Activated CD8-positive, alpha-beta T cell treated with anti-CD3 and anti-CD28 coated beads, Interleukin-2, amount 10 ng/mL, durations not matched to agents 7 days and 5 days (primary cell): ENCODE measurements around the gene SLC2A9. TPM values are rescaled to one million over a fixed set of nuclear protein-coding genes. Genes with fewer than 3 reads are reported as not detected.

Source experiments
- ATAC-seq: fragments of 150-1000 bp; cut with Tn5 transposase; one replicate; pipeline ENCODE4 v1.10.0; 2021; ENCODE audit warnings: moderate library complexity
- CTCF ChIA-PET: fragments of 350-600 bp; sonication (Branson Sonifier 250); formaldehyde crosslinking; loops from one replicate; lab custom pipeline; 2021; ENCODE audit warnings: antibody characterized with exemption; lab: Charles Lee
- POLR2A ChIA-PET: fragments of 350-600 bp; sonication (Branson Sonifier 250); formaldehyde crosslinking; loops from one replicate; lab custom pipeline; 2021; ENCODE audit warnings: antibody characterized with exemption; lab: Charles Lee
- DNase-seq: peaks from one replicate; pipeline ENCODE4 v3.0.0-alpha.2; 2020
- H3K27ac Mint-ChIP-seq: one replicate; pipeline ENCODE4 v1.8.0; 2021; ENCODE audit warnings: mild to moderate bottlenecking, mixed read lengths
- H3K27me3 Mint-ChIP-seq: one replicate; pipeline ENCODE4 v1.8.0; 2021; ENCODE audit warnings: low read depth, mixed read lengths
- H3K36me3 Mint-ChIP-seq: one replicate; pipeline ENCODE4 v1.8.0; 2021; ENCODE audit warnings: low read depth, mixed read lengths
- H3K4me1 Mint-ChIP-seq: one replicate; pipeline ENCODE4 v1.8.0; 2021; ENCODE audit warnings: low read depth, mixed read lengths
- H3K4me3 Mint-ChIP-seq: one replicate; pipeline ENCODE4 v1.8.0; 2021; ENCODE audit warnings: mild to moderate bottlenecking, mixed read lengths
- H3K9me3 Mint-ChIP-seq: one replicate; pipeline ENCODE4 v1.8.0; 2022; ENCODE audit warnings: mixed read lengths; ENCODE audit not compliant: insufficient read depth
- total RNA-seq, 2 experiments: library from RNA; stranded (reverse); gene quantifications; one replicate each; pipeline ENCODE4 v1.2.3, GENCODE V29; 2021

The SLC2A9 gene
- total RNA-seq, 2 experiments from 2014 or later: 1.3 to 1.7 TPM

DNA sequence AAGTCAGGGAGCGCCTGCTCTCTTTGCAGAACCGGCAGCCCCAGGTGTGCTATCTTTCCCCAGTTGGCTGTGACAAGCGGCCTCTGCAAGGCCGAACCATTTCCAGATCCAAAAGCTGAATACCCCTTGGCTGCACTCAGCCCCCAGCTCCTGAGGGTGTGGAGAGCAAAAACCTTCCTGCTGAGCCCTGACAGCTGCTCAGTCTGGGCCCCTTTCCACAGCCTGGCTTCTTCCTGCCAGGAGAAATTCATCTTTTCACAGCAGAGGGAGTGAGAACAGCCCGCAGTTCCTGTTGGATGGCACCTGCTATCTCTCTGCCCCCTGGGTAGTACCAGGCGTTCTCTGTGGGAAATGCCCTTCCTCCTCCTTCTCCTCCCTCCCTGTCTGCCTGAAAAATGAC lies 161.5 kb downstream of the SLC2A9 start:
- ATAC-seq: no peak
- POLR2A ChIA-PET: no interaction called here
- Mint-ChIP-seq H3K27ac (no peak overlapping the region), H3K9me3 (no peaks in the 10 kb centered on the region), H3K36me3 (no peaks in the 10 kb centered on the region), H3K4me3 (no peak overlapping the region), H3K4me1 (no peaks in the 10 kb centered on the region), H3K27me3 (peaks cover 18% of the 10 kb centered on the region)
- CTCF ChIA-PET: no interaction called here
- no peak for DNase-seq

DNA sequence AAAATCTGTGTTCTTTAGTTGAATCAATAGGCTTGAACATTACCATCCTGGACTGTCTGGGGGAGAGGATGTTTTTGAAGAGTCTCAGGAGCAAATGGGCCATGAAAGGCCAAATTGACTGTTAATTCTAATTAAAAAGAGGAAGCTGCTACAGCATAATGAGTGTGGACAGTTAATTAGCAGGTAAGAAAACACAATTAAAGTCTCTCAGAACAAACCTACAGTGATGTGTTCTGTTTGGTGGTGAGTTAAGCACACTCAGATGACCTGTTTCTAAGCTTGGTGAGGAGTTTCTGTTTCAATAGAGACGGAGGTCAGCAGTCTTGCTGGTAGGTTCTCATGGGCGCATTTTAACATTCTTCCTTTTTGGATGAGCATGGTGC lies 171.8 kb downstream of the SLC2A9 start:
- POLR2A ChIA-PET: no interaction called here
- Mint-ChIP-seq H3K36me3 (no peaks in the 10 kb centered on the region), H3K27ac (no peak overlapping the region), H3K4me3 (no peak overlapping the region), H3K9me3 (no peaks in the 10 kb centered on the region), H3K27me3 (peaks cover 20% of the 10 kb centered on the region), H3K4me1 (no peaks in the 10 kb centered on the region)
- no peak for DNase-seq
- ATAC-seq: no peak
- CTCF ChIA-PET: no interaction called here

DNA sequence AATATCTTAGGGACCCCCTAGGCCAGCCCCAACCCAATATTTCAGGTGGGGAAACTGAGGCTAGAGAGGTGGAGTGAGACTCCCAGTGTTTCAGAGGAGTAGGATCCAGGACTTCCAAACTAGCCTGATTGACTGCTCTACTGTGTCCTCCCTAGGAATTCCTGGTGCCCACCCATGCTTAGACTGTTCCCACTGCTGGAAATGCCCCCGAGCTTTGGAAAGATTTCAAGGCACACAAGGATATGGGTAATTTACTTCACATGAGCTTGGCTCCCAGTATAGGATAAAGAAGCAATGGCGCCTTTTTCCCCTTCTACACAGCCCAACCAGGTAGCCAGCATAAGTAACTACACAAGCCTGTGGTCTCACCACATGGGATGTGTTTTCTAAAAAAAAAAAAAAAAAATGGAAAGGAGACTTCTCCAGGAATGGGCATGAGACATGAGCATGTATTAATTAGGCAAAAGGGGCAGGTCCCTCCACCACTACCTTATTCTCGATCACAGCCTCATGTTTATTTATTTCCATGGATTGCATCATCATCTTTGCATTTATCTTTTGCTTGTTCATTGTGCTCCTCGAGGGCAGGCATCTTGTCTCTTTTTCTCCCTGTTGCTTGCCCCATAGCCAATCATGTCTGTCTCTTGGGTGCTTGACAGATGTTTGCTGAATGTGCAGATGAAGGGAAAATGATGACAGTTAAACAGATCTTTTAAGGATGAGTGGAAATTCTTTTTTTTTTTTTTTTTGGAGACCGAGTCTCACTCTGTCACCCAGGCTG lies 173.1 kb downstream of the SLC2A9 start:
- Mint-ChIP-seq H3K4me3 (no peak overlapping the region), H3K36me3 (no peaks in the 10 kb centered on the region), H3K4me1 (no peaks in the 10 kb centered on the region), H3K9me3 (no peaks in the 10 kb centered on the region), H3K27me3 (peaks cover 9% of the 10 kb centered on the region), H3K27ac (no peak overlapping the region)
- DNase-seq: no peak
- POLR2A ChIA-PET: no interaction called here
- ATAC-seq: no peak
- CTCF ChIA-PET: no interaction called here

DNA sequence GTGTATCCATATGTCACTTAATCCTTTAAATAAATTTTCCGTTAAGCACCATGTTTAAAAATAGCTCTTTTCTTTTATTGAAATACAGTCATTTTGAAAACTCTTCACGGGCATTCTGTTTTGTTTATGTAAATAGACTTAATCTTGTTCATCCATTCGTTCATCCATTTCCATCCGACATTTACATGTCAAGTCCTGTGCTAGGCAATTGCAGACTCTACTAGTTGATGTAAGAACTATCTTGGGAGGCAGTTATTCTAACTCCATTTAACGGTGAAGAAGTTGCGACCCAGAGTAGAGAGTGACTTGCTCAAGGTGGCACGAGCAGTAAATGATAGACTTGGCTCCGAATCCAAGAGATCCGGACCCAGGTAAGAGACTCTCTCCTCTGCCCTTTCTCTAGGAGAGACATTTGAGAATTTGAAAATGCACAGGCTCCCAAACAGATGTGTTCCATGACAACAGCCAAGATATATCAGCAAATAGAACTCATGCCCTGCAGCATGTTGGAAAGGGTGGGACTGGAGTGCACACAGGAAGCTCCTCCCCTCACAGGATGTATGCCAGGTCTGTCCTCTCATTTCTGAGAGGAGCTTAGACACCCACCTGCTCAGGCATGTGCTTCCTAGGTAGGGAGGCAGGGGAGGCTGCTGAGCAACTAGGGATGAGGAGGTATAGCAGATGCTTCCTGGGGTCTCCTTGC lies 175.4 kb downstream of the SLC2A9 start:
- H3K9me3 Mint-ChIP-seq: peaks cover 9% of the 10 kb centered on the region
- peaks cover 15% of the 10 kb centered on the region for H3K27me3 Mint-ChIP-seq
- DNase-seq: no peak
- H3K27ac Mint-ChIP-seq: no peak overlapping the region
- H3K4me1 Mint-ChIP-seq: no peaks in the 10 kb centered on the region
- ATAC-seq: no peak
- H3K36me3 Mint-ChIP-seq: peaks cover 1% of the 10 kb centered on the region
- ChIA-PET POLR2A (no interaction called here), CTCF (no interaction called here)
- H3K4me3 Mint-ChIP-seq: no peak overlapping the region

DNA sequence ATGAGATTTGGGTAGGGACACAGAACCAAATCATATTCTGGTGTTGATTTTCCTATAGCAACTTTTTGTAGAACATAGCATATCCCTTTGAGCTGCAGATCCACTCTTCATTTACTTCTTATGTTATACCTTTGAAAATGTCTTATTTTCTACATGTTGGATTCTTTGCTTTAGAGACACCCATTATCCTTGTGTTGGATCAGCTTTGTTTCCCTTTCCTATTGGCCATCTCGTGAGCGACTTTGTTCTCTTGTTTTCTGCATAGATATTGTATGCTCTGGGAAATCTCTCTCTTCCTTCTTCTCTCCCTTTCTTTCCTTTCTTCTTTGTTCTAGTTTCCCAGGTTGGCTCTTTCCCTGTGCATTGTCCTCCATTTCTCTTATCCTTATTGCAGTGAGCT lies 180.2 kb downstream of the SLC2A9 start:
- Mint-ChIP-seq H3K27me3 (peaks cover 24% of the 10 kb centered on the region), H3K9me3 (peaks cover 12% of the 10 kb centered on the region), H3K27ac (no peak overlapping the region), H3K4me1 (no peaks in the 10 kb centered on the region), H3K4me3 (no peak overlapping the region), H3K36me3 (peaks cover 1% of the 10 kb centered on the region)
- ChIA-PET CTCF (no interaction called here), POLR2A (no interaction called here)
- DNase-seq: no peak
- no peak for ATAC-seq

DNA sequence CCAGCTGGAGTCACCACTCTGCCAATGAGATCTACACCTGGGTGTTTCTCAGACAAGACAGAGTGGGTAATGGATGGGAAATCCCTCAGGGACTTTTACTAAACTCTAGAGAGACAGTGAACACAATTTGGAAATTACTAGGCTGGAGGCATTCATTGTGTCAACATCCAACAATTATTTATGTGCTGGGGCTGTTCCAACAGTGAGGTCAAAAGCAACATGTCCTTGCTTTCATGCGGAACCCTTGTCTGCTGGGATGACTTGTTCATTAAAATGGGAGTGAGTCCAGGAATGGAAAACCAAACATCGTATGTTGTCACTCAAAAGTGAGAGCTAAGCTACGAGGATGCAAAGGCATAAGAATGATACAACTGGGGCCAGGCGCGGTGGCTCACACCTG lies 185.9 kb downstream of the SLC2A9 start:
- peaks cover 3% of the 10 kb centered on the region for H3K9me3 Mint-ChIP-seq

DNA sequence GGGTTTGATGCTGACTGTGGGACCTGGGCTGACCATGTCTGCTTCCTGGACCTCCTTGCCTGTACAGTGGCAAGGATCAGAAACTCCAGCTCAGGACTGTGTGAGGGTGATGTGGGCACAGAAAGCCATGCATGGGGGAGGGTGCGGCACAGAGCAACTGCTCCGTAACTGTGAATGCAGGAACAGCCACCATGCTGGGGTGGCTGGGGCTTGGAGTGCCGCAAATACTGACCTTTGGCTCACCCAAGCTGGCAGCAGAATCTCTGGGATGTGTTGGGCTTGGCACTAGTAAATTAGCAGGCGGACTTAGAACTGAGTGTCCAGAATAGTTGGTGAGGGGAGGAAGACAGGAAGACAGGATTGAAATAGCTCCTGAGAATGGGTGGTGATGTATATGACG lies 187.9 kb downstream of the SLC2A9 start:
- ATAC-seq (no peak), DNase-seq (no peak)
- Mint-ChIP-seq H3K4me1 (no peaks in the 10 kb centered on the region), H3K27me3 (peaks cover 34% of the 10 kb centered on the region), H3K4me3 (no peak overlapping the region), H3K27ac (no peak overlapping the region), H3K9me3 (no peaks in the 10 kb centered on the region), H3K36me3 (no peaks in the 10 kb centered on the region)
- POLR2A ChIA-PET: no interaction called here
- CTCF ChIA-PET: no interaction called here

More for the DNA sequence above, 185.9 kb downstream of the SLC2A9 start:
- H3K27me3 Mint-ChIP-seq: peaks cover 30% of the 10 kb centered on the region
- no peak for DNase-seq
- no peak for ATAC-seq
- CTCF ChIA-PET: no interaction called here
- POLR2A ChIA-PET: no interaction called here
- H3K36me3 Mint-ChIP-seq: no peaks in the 10 kb centered on the region
- no peaks in the 10 kb centered on the region for H3K4me1 Mint-ChIP-seq
- no peak overlapping the region for H3K27ac Mint-ChIP-seq
- no peak overlapping the region for H3K4me3 Mint-ChIP-seq

DNA sequence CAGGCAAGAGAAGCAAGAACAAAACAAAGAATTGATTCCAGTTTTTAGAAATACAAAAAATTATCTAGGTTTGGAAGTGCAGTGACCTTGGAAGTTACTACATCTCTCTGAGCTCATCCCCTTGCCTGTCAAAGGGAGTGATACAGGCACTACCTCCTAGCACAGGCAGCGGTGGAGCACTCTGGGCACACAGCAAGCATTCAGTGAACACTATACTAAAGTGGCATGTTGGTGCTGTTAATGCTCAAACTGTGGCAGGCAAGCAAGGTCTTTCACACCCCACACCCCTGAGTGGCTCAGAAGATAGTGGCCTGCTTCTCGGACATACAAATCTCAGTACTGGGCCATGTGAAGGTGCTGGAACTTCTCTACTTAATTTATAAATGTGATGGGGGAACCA lies 188.7 kb downstream of the SLC2A9 start:
- ChIA-PET POLR2A (no interaction called here), CTCF (no interaction called here)
- H3K36me3 Mint-ChIP-seq: no peaks in the 10 kb centered on the region
- no peaks in the 10 kb centered on the region for H3K4me1 Mint-ChIP-seq
- no peaks in the 10 kb centered on the region for H3K9me3 Mint-ChIP-seq
- DNase-seq (no peak), ATAC-seq (no peak)
- H3K4me3 Mint-ChIP-seq: no peak overlapping the region
- H3K27ac Mint-ChIP-seq: no peak overlapping the region
- H3K27me3 Mint-ChIP-seq: peaks cover 39% of the 10 kb centered on the region

DNA sequence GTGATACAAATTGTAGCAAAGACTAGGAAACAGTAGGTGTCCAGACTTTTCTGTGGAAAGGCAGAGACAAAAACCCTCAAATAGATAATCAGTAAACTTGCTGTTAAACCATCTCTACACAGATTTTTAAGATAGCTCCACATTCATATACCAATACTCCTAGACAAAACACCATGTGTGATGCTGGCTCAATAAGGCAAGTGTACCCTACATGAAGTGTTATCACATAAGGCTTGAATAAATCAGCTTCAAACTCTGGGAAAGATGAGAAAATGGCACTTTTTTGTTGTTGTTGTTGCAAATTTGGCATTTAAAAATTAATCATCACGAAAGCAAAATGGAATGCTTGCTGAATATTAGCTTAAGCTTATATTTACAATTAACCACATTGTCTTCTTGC lies 194.7 kb downstream of the SLC2A9 start:
- no peak for DNase-seq
- CTCF ChIA-PET: no interaction called here

DNA sequence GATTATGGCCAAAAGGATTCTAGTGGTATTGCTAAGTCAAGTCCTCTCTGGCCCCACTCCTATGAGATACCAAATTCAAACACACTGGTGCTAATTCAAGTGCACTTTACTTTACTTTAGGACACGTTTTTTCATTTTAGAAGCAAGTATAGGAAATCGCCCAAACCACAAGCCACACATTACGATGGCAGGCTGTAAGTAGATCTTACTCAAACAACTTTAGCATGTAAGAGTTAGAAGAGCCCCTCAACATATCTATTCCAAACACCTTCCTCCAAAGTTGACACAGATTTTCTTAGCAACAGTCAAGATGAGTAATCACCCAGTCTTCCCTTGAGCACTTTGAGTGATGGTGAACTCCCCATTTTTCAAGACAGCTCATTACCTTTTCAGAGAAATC lies 196.2 kb downstream of the SLC2A9 start:
- ChIA-PET POLR2A (no interaction called here), CTCF (interaction anchor here (0.6 to 1.8 kb wide), 4 partner anchors 72 to 223 kb away, joined by 3 to 6 read pairs (median 3); no protein-coding TSS in a partner anchor)
- H3K27ac Mint-ChIP-seq: peak overlapping the region; percentile 18
- H3K4me1 Mint-ChIP-seq: peaks cover 18% of the 10 kb centered on the region
- H3K27me3 Mint-ChIP-seq: peaks cover 48% of the 10 kb centered on the region
- H3K36me3 Mint-ChIP-seq: no peaks in the 10 kb centered on the region
- ATAC-seq: peak; percentile 91
- no peaks in the 10 kb centered on the region for H3K9me3 Mint-ChIP-seq
- no peak overlapping the region for H3K4me3 Mint-ChIP-seq
- DNase-seq: peak; percentile 73

More for the DNA sequence above, 194.7 kb downstream of the SLC2A9 start:
- ATAC-seq: no peak
- Mint-ChIP-seq H3K4me3 (no peak overlapping the region), H3K27ac (no peak overlapping the region), H3K27me3 (peaks cover 49% of the 10 kb centered on the region), H3K36me3 (no peaks in the 10 kb centered on the region), H3K4me1 (peaks cover 18% of the 10 kb centered on the region), H3K9me3 (no peaks in the 10 kb centered on the region)
- POLR2A ChIA-PET: no interaction called here

DNA sequence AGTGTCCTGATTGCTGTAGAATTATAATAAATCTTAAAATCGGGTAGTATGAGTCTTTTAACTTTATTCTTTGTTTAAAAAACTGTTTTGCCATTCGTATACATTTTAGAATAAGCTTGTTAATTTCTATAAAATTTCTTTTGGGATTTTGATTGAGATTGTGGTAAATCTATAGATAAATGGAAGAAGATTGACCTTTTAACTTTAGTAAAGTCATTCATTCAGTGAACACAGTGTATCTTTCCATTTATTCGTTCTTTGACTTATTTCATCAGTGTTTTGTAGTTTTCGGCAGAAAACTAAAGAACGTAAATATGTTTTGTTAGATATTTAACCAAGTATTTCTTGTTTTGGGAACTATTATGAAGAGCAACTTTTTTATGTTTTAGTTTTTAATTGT lies 201.0 kb downstream of the SLC2A9 start:
- Mint-ChIP-seq H3K4me1 (peaks cover 11% of the 10 kb centered on the region), H3K27ac (no peak overlapping the region), H3K36me3 (no peaks in the 10 kb centered on the region), H3K4me3 (no peak overlapping the region), H3K27me3 (peaks cover 53% of the 10 kb centered on the region), H3K9me3 (no peaks in the 10 kb centered on the region)
- DNase-seq (no peak), ATAC-seq (no peak)
- ChIA-PET POLR2A (no interaction called here), CTCF (no interaction called here)

DNA sequence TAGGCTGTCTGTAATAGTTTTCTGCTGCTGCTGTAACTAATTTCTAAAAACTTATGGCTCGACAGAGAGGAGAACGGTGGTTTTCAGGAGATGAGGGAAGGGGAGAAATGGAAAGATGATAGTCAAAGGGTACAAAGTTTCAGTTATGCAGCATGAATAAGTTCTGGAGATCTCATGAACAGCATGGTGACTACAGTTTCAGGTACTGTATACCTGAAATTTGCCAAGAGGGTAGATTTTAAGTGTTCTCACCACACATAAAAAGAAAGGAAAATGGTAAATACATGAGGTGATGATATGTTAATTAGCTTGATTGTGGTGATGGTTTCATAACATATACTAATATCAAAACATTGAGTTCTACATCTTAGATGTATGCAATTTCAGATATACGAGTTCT lies 205.0 kb downstream of the SLC2A9 start:
- peaks cover 23% of the 10 kb centered on the region for H3K4me1 Mint-ChIP-seq
- H3K27me3 Mint-ChIP-seq: peaks cover 53% of the 10 kb centered on the region
- no peak for DNase-seq
- ATAC-seq: no peak
- no peaks in the 10 kb centered on the region for H3K9me3 Mint-ChIP-seq
- ChIA-PET CTCF (no interaction called here), POLR2A (no interaction called here)
- H3K27ac Mint-ChIP-seq: no peak overlapping the region
- H3K4me3 Mint-ChIP-seq: no peak overlapping the region
- peaks cover 2% of the 10 kb centered on the region for H3K36me3 Mint-ChIP-seq
